DOHH2 (cell line): ENCODE measurements around the gene WWOX.

Experiments used
- EZH2phosphoT487 ChIP-seq: fragments of 200-600 bp; sonication (generic); IDR thresholded peaks from 2 replicates; pipeline ENCODE4 v1.6.1; 2017; ENCODE audit warnings: borderline replicate concordance, mild to moderate bottlenecking, antibody characterized with exemption, low read length, moderate library complexity, mixed read lengths
- TF ChIP-seq, protein P1 (sequence below): fragments of 200-600 bp; sonication (generic); IDR thresholded peaks from one replicate; pipeline ENCODE4 v1.5.1; 2014; ENCODE audit warnings: antibody characterized with exemption, mild to moderate bottlenecking, low read depth, low read length; ENCODE audit not compliant: poor library complexity, severe bottlenecking

GRCh38 chr16:78591682-78592103, 492.2 kb downstream of the WWOX start:
- TF ChIP-seq, protein P1, sequence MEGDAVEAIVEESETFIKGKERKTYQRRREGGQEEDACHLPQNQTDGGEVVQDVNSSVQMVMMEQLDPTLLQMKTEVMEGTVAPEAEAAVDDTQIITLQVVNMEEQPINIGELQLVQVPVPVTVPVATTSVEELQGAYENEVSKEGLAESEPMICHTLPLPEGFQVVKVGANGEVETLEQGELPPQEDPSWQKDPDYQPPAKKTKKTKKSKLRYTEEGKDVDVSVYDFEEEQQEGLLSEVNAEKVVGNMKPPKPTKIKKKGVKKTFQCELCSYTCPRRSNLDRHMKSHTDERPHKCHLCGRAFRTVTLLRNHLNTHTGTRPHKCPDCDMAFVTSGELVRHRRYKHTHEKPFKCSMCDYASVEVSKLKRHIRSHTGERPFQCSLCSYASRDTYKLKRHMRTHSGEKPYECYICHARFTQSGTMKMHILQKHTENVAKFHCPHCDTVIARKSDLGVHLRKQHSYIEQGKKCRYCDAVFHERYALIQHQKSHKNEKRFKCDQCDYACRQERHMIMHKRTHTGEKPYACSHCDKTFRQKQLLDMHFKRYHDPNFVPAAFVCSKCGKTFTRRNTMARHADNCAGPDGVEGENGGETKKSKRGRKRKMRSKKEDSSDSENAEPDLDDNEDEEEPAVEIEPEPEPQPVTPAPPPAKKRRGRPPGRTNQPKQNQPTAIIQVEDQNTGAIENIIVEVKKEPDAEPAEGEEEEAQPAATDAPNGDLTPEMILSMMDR, result no peak
- no peak for TF ChIP-seq EZH2phosphoT487
